ENCODE results near the gene CDC14A.

DNA sequence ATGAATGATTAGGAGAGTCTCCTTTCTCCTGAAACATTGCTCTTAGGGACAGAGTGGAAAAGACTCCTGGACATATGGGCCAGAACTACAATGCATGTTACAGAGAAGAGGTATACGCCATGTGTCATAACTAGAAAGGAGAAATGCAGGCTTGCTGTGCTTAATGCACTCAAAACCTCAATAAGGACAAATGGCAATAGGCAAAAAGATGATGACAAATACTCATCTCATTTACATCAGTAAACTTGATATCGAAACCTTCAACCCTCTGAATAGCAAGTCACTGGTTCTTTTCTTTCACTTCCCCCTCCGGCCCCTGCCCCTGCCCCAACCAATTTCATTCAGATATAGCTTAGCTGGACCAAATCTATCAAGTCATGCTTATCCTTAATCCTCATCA is 183.7 kb downstream of the CDC14A start:
- TF ChIP-seq GATA3 (IDR thresholded peaks at IDR 0.05; ENCODE audit: low read depth, low read length): no peak
- TF ChIP-seq GATA2 (IDR thresholded peaks at IDR 0.05; ENCODE audit: low read depth, low read length): no peak

Data from SH-SY5Y (cell line).